HepG2 (cell line): ENCODE results near the gene PSMD12. TPM values are rescaled to one million over a fixed set of nuclear protein-coding genes. Genes with fewer than 3 reads are reported as not detected.

ENCODE experiments used
- AGO2 ChIP-seq: fragments of 200-400 bp; formaldehyde crosslinking; optimal IDR thresholded peaks from 2 replicates; pipeline ENCODE3; 2017; ENCODE audit warnings: mild to moderate bottlenecking, low read depth, low read length, moderate library complexity
- CCAR2 ChIP-seq: fragments of 200-400 bp; formaldehyde crosslinking; optimal IDR thresholded peaks from 2 replicates; pipeline ENCODE3; 2018; ENCODE audit warnings: low read depth, mild to moderate bottlenecking, low read length, moderate library complexity
- ELF1 ChIP-seq: sonication (generic); formaldehyde crosslinking; IDR thresholded peaks from 2 replicates; pipeline ENCODE4 v1.4.0; 2020; ENCODE audit warnings: missing genetic modification reagents
- FOXC1 ChIP-seq: sonication (generic); formaldehyde crosslinking; IDR thresholded peaks from 2 replicates; pipeline ENCODE4 v1.8.0; 2022; ENCODE audit warnings: mild to moderate bottlenecking, missing genetic modification reagents, borderline replicate concordance
- HNRNPUL1 ChIP-seq: fragments of 200-400 bp; formaldehyde crosslinking; IDR thresholded peaks from 2 replicates; pipeline ENCODE4 v1.6.1; 2017; ENCODE audit warnings: low read depth, mild to moderate bottlenecking, low read length, moderate library complexity
- ISL2 ChIP-seq: sonication (generic); formaldehyde crosslinking; IDR thresholded peaks from 2 replicates; pipeline ENCODE4 v1.5.0; 2020; ENCODE audit warnings: missing genetic modification reagents
- KLF15 ChIP-seq: sonication (generic); formaldehyde crosslinking; IDR thresholded peaks from 2 replicates; pipeline ENCODE4 v1.8.1; 2023; ENCODE audit warnings: borderline replicate concordance, mild to moderate bottlenecking, inconsistent platforms, missing genetic modification reagents, mixed read lengths
- POLR2G ChIP-seq: fragments of 200-400 bp; formaldehyde crosslinking; IDR thresholded peaks from 2 replicates; pipeline ENCODE4 v1.6.1; 2018; ENCODE audit warnings: mild to moderate bottlenecking, low read depth, low read length, moderate library complexity
- RFXAP ChIP-seq: sonication (generic); formaldehyde crosslinking; IDR thresholded peaks from 2 replicates; pipeline ENCODE4 v1.4.0; 2020; ENCODE audit warnings: missing genetic modification reagents, borderline replicate concordance
- SRSF1 ChIP-seq: fragments of 200-400 bp; formaldehyde crosslinking; optimal IDR thresholded peaks from 2 replicates; pipeline ENCODE3; 2017; ENCODE audit warnings: mild to moderate bottlenecking, low read depth, low read length, moderate library complexity
- STAG1 ChIP-seq: sonication (generic); formaldehyde crosslinking; IDR thresholded peaks from 2 replicates; pipeline ENCODE4 v1.4.0; 2020; ENCODE audit warnings: missing genetic modification reagents
- ZBTB14 ChIP-seq: sonication (generic); formaldehyde crosslinking; IDR thresholded peaks from 2 replicates; pipeline ENCODE4 v1.4.0; 2020; ENCODE audit warnings: missing genetic modification reagents
- ZBTB40 ChIP-seq, 2 experiments: fragments of 450-650 bp in 1 of 2; sonication (generic) in 1 of 2; formaldehyde crosslinking in 1 of 2; IDR thresholded peaks; 2 replicates each; pipeline versions ENCODE4 v1.6.1 to v1.8.0; 2016 to 2022; ENCODE audit warnings: antibody characterized with exemption in 1 of 2, mild to moderate bottlenecking in 1 of 2, missing genetic modification reagents in 1 of 2
- ZNF264 ChIP-seq: sonication (generic); formaldehyde crosslinking; IDR thresholded peaks from 2 replicates; pipeline ENCODE4 v1.4.0; 2020; ENCODE audit warnings: missing genetic modification reagents
- ZNF296 ChIP-seq: sonication (generic); formaldehyde crosslinking; conservative IDR thresholded peaks from 2 replicates; pipeline ENCODE4 v1.5.0; 2020; ENCODE audit warnings: mild to moderate bottlenecking, missing genetic modification reagents
- ZNF333 ChIP-seq: sonication (generic); formaldehyde crosslinking; IDR thresholded peaks from 2 replicates; pipeline ENCODE4 v1.4.0; 2020; ENCODE audit warnings: mild to moderate bottlenecking, missing genetic modification reagents, borderline replicate concordance
- ZNF414 ChIP-seq: sonication (generic); formaldehyde crosslinking; IDR thresholded peaks from 2 replicates; pipeline ENCODE4 v1.5.0; 2020; ENCODE audit warnings: missing genetic modification reagents
- ZNF432 ChIP-seq: sonication (generic); formaldehyde crosslinking; IDR thresholded peaks from 2 replicates; pipeline ENCODE4 v1.5.0; 2020; ENCODE audit warnings: missing genetic modification reagents, mild to moderate bottlenecking, borderline replicate concordance
- polyA plus RNA-seq, 8 experiments: library from polyadenylated mRNA; depleted of rRNA in 3 of 8; stranded (reverse) in 7 of 8; unstranded in 1 of 8; fragments of >200 nt; fragmentation: Illumina TruSeq in 4 of 8; extraction: Trizol in 4 of 8; gene quantifications; 2 replicates each; pipeline versions ENCODE4 v1.2.1 to v1.2.3, GENCODE V29; 2011 to 2016; ENCODE audit warnings: low read depth in 4 of 8, missing spikeins in 1 of 8, mixed read lengths in 1 of 8; ENCODE audit not compliant: insufficient read depth in 1 of 8
- total RNA-seq, 5 experiments: library from RNA; depleted of rRNA; stranded (reverse); fragments of >200 nt; fragmentation: Illumina TruSeq; extraction: Trizol; gene quantifications; 2 replicates each; pipeline ENCODE4 v1.2.3, GENCODE V29; 2016; ENCODE audit warnings: low read depth in 1 of 5

The PSMD12 gene
- total and polyA plus RNA-seq, 2 of the 13 experiments (the other 11 are each of a cell fraction or from before 2014, with no cell fraction given) = 27.4 to 71.7 TPM

GRCh38 chr17:67378454-67379250 is 12.3 kb upstream of the PSMD12 start (continued):
- TF ChIP-seq CCAR2 (peak; percentile 48), AGO2 (no peak), SRSF1 (peak; percentile 57), KLF15 (CRISPR knock-in tag) (no peak), POLR2G (peak; percentile 50), ZNF333 (peak; percentile 40; the same call in 1 of the 2 replicates), ISL2 (CRISPR knock-in tag) (peak; percentile 12; the same call in 1 of the 2 replicates), ZBTB40 (IDR thresholded peaks at IDR 0.05) (no peak), ZBTB40 (CRISPR knock-in tag; IDR thresholded peaks at IDR 0.05) (peak; percentile 67), ZBTB14 (CRISPR knock-in tag) (peak; percentile 64; the same call in 1 of the 2 replicates), FOXC1 (0 out of 2 replicates have a peak, but pooled peaks have one; percentile 18), ZNF296 (0 out of 2 replicates have a peak, but pooled peaks have one; percentile 46), HNRNPUL1 (no peak), ELF1 (peak; percentile 46; the same call in 1 of the 2 replicates), ZNF264 (CRISPR knock-in tag) (peak; percentile 63; the same call in 1 of the 2 replicates), ZNF432 (CRISPR knock-in tag) (no peak), ZNF414 (CRISPR knock-in tag) (no peak), RFXAP (peak; percentile 51; the same call in 1 of the 2 replicates), STAG1 (peak; percentile 76)
